ENCODE measurements around the gene FIGNL2.

The FIGNL2 gene

DNA sequence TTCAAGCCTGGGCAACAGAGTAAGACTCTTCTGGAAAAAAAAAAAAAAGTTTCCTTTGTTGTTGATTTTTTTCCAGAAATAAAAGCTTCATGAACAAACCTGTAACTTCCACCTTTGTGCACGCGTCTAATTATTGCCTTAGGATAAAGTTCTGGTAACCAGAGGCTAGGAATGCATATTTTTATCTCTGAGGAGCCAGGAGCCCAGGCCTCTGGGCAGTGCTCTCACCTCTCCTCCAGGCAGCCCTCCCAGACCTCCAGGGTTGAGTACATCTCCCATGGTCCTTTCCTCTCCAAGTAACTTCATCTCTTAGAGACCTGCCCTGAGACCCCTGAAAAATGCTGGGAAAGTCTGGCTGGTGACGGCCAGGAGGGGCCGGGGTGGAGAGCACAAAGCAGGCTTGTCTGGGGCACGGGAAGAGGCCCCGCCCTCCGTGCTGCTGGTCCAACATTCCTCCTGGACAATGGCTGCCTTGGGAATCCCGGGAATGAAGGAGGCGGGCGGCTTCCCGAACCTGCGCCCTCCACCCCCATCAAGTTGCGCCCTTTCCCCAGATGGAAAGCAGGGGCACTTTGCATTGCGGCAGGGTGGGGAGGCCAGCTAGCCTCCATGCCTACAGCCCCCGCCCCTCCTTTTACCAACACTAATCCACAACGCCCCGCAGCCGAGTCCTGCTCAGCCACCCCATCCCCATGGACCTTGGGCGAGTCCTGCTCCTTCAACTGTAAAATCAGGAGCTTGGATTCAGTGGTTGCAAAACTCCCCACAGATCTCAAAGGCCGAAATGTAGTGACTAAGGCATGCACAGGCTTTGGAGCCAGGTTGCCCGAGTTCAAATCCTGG lies 7.3 kb upstream of the FIGNL2 start:
- DNase-seq (ENCODE audit: low spot score): no peak

DNA sequence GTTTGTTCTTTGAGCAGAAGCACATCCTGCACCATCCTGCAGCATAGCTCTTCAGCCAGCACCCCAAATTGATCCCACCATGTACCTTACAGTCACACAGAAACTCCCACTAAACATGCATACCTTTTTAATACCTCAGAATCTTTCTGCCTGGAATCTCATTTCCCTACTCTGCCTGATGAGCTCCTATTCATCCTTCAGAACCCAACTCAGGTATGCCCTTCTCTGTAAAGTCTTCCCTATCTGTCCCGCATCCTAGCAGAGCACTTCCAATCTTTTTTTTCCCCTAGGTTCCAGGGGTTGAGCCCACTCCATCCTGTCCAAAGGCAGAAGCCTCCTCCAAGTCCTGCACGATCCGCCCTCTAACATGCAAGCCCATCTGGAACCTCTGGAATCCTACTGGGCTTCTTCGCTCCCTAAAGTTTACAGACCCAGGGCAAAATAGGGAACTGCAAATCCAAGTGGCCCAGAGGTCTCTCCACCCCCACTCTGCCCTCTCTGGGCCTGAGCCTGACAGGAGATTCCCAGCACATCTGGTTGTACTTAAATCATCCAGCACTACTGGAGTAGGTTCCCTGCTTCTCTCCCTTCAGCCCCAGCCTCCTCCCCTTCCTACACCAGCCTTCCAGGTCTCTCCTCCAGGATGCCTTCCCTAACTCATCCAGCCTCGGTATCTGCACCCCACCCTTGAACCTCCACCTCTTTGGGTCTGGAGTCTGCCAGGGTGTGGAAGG lies 4.1 kb upstream of the FIGNL2 start:
- no peak for DNase-seq (ENCODE audit: low spot score)

DNA sequence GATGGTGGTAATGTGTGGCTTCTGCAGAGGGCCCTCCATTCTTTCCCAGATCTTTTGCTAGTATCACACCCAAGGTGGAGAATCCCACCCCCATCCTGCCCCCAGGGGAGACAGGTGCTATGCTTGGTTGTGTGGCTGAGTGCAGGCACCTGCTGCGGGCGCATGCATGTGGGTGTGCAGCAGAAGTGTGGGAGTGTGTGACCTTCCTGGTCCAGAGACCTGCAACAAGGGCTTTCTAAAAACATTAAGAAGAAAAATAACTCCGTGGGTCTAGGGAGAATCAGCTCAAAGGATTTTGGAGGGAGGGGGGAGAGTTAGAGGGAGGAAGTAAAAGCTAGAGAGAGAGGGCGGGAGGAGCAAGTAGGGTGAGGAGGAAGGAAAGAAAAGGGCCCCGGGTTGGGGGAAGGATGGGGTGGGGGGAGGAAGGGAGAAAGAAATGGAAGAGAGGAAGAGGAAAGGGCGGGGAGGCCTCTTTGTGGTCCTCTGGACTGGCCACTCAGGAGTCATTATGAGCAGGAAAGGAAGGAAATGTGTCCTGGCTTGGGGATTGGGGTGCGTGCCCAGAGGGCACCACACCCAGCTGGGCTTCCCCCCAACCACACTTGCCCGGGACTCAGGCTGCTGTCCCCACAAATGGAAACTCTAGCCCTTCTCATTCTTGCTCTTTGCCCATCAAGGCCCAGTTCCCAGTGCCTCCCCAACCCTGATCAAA lies 3.1 kb upstream of the FIGNL2 start:
- no peak for DNase-seq (ENCODE audit: low spot score)

DNA sequence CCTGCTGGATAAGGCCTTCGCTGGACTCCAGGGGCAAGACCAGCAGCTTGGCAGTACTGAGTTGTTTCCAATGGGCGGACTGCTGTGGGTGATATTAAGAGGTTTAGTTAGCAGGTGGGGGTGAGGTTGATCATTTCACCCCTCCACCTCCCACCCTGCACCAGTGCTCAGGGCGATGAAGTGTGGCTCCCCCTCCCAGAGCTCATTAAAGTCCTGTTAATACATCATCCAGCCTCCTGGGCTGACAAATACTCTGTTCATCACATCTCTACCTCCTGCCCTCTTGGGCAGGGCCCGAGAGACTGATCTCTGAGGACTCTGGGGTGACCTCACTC lies 2.4 kb upstream of the FIGNL2 start:
- no peak for DNase-seq (ENCODE audit: low spot score)

DNA sequence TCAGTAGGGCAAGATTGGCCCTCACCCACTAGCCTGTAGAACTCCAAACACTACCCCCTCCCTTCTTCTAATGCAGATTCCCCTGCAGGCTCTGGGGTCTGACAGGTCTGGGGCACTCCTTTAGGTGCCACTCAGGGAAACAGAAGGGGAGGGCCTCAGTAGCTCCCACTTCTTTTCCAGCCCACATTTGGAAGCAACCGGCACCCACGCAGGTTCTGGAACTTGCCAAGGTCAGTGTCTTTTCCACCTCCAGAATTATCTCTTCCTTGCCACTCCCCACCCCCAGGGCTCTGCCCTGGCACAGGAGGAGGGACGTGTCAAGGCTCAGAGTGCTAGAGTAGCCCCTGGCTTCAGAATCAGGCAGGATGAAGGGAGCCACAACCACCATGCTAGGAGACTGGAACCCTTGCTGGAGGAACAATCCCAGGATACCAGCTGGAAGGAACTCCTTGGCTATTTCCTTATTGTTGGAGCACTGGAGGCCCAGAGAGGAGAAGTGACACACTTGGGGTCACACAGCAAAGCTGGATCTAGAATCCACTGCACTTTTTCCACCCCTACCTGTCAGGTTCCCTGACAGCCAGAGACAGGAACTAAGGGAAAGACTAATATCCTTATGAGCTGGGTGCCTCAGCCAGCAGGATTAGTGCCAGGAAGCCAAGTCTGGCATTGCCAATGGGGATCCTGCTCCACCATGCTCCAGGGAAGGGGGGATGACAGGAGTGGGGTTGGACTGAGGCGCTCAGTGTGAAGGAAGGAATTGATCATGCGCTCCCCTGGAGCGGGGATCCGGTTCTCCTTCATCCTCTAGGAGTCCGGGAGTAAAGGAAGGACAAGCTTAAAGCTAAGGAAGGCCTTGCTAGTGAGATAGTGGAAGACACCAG lies 1.8 kb upstream of the FIGNL2 start:
- DNase-seq (ENCODE audit: low spot score): no peak

DNA sequence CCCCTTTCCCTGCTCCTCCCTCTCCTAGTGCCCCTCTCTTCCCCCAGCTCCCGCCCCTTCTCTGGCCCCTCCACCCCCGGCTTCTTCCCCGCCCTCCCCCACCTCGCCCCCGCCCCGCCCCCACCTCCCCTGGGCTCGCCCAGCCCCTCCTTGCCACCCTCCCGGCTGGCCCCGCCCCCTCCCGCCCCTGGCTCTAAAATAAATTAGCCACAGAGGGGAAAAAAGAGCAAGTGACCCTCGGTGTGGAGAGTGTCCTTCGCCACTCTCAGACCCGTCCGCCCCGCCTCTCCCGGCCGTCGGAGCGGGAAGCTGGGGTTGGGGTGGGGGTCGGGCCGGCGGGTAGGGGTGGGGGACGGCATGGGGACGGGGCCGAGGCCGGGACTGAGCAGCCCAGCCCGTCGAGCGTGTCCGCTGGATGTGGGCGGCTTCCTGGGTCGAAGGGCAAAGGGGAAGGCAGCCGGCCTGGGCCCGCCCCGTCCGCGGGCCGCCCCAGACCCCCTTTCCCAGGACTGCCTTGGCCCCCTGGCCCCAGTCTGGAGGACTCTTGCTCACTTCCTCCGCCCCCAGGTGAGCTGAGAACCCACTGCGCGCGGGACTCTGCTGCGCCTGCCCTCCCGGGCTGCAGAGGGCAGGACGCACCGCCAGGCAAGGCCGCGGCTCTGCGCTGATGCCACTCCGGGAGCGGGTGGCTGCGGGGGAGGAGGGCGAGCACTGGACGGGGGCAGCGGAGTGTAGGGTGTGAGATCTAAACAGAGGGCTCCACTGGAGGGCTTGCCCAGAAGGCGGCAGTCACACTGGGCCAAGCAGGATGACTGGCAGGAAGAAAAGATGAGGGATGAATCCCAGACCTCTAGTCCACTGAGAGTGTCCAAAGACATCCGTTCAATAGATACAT lies 570 bp upstream of the FIGNL2 start:
- no peak for DNase-seq (ENCODE audit: low spot score)

DNA sequence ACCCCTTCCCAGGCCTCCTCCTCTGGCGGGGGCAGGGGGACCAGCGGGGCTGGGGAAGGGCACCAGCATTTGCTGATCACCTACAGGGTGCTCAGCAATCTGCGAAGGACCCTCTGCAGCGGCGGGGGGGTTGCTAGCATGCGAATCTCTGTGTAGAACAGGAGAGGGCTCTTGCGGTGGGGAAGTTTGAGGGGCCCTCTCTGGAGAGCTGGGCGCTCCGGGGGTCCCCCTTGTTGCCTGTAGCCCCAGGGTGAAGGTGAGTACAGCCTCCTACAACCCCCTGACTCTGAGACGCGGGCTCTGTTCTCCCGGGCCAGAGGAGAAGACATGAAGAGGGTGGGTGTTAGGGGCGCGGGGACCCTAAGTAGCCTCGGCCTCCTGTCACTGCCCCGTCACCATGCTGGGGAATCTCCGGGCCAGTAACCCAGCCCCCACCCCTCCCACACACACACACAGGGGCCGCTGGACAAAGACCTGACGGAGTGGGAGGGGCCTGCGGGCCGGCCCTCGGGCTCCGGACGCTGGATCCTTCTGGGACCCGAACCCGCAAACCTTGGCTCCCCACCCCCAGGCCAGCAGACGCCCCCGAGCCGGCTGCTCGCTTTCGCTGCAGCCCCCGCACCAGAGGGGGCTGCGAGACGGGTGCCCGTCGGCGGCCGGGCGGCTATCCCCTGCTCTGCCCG lies 734 bp downstream of the FIGNL2 start:
- no peak for DNase-seq (ENCODE audit: low spot score)

DNA sequence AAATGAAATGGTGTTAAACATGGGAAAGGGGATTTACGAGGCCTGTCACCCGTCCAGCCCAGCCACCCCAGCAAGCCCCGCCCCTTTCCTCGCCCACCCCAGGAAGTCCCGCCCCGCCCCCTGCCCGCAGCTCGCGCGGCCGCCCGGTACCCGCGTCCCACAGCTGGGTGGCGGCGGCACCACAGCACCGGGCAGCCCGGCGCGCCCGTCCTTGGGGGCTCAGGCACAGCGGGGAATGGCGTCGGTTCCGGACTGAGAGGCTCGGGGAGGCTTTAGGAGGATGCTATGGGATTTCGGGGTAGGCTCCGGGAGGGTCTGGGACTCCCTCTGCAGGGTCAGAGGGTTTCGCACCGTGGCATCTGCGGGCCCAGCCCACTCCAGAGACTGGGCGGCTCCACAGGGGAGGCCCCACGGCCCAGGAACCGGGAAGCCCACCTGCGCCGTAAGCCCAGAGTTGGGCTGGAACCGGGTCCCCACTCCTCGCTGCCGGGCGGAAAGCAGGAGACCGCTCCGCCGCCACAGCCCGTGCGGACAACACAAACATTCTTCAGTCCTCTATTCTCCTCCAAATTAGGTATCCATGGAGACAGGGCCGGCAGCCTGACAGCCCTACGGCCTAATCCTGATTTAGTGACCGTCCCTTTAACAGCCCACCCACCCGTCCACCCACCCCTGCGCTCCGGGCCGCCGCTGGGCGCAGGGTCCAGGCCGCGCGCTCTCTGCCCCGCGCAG lies 1.4 kb downstream of the FIGNL2 start:
- no peak for DNase-seq (ENCODE audit: low spot score)

DNA sequence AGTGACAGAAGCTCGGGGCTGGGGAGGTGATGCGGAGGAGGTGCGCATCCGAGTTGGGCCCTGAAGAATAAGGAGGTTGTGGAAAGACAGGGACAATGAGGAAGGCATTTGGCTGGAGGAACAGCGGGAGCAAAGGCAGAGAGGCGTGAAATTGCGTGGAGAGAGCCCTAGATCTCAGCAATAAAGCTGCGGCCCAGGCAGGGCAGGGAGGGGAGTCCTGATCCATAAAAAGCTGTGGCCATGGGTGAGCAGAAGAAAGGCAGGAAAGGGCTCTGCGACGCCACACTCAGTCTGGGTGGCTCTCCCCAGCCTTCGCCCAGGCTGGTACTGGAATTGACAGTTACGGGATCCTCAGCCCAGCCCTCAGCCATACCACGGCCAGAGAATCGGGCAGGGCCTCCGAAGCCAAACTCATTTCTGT lies 2.2 kb downstream of the FIGNL2 start:
- DNase-seq (ENCODE audit: low spot score): no peak

DNA sequence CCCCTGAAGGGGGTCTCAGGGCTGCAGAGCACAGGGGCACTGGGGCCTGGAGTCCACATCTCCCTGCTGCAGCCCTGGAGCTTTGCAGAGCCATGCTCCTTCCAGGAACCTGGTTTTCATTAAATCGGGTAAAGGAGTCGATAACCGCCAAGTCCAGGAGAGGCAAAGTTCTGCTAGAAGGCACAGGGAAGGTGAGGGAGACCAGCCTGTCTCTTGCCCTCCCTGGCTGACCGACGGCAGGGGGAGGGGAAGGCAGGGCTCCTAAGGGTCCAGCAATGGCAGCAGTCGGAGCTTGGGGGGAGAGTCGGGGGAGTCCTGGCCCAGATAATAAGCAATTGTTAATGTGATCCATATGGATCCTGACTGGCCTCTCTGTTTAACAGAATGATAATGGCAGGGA lies 3.0 kb downstream of the FIGNL2 start:
- DNase-seq (ENCODE audit: low spot score): no peak

DNA sequence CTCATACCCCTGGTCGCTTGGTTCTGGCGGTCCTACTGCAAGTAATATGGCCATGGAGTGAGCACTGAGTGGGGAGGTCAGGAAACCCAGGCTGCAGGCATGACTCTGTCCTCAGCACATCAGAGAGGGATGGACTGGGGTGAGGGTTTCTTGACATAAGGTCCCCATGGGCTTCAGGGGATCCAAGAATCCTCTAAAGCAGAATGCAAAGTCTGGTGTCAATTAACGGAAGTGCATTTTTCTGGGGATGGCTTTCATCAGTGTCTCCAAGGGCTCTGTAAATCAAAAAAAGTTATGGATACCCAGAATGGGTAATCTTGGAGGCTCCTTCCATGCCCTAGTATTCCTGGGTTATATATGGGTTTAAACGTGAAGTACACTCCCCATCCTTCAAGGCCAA lies 3.7 kb downstream of the FIGNL2 start:
- DNase-seq (ENCODE audit: low spot score): no peak

DNA sequence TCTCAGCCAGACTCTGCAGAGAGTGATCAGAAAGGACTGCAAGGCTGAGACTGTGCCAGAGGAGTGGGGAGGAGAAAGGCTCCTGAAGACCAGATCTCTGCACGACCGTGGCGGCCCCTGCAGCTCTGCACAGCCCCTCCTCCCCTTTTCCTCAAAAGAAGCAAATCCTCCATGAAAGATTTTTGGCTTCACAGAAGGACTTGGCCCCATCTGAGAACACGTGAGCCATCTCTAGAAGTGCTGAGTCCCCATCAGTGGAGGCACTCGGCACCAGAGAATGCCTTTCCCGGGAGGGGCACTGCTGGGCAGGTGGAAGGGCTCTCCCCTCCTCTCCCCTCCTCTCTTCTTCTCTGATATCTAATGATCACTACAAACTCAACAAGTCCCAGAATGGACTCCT lies 6.8 kb downstream of the FIGNL2 start:
- no peak for DNase-seq (ENCODE audit: low spot score)

DNA sequence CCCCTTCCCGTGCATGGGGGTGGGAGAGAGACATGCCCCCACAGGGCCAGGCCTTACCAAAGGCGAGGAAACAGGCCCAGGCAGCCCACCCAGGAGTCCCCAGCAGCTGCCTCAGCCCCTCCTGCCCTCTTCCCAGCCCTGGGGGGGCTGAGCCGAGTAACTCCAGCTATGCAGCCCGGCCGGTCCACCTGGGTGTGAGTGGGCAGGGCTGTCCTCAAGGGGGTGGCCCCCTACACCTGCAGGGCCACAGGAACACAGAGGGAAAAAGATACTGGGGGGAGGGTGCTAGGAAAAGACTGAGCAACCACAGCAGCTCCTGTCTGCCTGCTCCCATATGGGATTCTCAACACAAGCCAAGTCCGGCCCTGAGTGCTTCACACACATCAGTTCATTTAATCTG lies 7.6 kb downstream of the FIGNL2 start:
- no peak for DNase-seq (ENCODE audit: low spot score)

DNA sequence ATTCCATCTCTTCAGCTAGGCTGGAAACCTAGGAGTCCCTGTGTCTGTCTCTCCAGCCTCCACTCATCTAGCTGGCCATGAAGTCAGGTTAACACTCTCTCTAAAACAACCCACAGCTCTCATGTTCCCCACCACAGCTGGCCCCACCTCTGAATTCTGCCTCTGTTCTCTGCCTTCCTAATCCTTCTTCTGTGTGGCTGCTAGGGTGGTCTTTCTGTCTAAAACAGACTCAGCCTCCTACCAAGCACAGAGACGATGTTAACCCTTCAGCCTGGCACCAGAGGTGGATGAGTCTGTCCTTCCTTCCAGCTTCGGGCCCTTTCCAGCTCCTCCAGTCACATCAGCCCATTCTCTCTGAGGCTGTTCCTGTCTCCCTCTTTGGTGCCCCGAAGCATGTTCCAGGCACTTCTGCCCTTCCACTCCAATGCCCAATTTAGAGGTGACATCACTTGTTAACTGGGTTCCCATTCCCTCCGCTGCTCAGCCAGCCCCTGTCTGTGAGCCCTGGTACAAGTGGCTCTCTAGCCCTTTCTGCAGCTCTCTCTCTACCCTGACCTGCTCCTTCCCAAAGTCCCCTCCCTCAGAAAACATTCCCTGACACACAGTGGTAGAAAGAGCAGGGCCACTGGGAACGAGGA lies 9.1 kb downstream of the FIGNL2 start:
- DNase-seq (ENCODE audit: low spot score): no peak

DNA sequence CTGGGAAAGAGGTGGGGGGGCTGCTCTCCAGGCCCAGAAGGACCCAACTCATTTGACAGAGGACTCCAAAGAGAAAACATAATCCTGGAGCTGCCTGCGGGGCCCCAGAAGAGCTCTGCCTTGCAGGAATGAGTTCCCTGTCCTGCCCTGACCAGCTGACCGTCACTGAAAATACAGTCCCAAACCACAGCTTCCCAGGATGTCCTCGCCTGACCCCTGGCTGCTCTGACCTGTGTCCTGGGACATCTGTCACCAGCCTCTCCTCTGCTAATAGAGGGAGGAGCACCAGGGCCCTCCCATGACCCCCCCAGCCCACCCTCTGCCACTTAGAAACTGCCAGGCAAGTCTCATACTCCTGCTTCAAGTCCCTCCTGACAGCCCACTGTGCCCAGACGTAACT lies 9.8 kb downstream of the FIGNL2 start:
- DNase-seq (ENCODE audit: low spot score): no peak

DNA sequence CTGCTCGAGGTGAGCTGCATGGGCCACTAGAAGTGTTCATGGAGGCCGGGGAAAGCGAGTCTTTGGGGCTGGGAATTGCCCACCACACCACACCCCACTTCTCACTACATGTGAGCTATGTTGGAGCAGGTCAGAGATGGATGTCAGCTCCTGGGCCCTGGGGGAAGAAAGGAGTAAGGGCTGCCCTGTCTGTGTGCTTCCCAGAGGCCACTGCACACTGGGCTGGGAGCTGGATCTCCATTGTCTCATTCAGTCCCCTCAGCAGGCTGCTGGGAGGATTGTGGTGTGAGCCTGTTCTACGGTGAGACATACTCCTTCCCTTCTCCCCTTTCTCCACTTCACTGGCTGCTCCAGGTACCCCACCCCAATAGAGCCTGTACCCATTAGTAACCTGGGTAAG lies 10.5 kb downstream of the FIGNL2 start:
- DNase-seq (ENCODE audit: low spot score): no peak

DNA sequence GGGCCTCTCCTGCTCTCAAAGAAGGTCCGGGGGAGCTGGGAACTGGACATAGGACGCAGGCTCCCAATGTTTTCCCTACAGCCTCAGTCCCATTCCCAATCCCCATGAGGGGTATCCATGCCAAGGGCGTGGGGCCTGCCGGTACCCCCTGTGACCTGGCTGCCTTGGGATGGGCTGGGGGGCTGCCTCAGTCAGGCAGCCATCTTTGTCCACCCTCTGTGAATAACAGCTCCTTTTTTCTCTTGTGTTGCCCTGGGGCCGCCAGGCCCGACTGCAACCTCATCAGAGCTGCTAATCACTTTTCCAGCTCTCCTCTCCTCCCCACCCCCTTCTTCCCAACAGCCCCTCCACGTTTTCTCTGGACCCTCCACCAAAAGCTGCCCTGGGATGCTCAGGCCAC lies 11.2 kb downstream of the FIGNL2 start:
- no peak for DNase-seq (ENCODE audit: low spot score)

DNA sequence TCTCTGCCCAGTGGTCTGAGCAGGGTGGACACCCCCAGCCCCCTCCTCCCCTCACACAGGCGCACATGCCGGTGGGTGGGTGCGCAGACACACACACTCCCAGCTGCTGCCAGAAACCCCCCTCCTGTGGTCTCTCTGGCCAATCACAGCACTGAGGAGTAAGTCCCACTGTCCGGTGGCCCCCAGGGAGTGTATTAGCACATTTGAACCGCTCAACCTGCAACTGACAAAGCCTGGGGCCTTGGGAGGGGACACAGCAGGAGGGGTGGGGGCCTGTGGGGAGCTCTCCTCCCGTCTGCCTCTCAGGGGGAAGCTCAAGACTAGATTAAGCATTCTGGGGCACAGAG lies 11.7 kb downstream of the FIGNL2 start:
- no peak for DNase-seq (ENCODE audit: low spot score)
